ENCODE data around the gene IER5. TPM values are rescaled to one million over a fixed set of nuclear protein-coding genes. Genes with fewer than 3 reads are reported as not detected.

Gene IER5
- total RNA-seq, 1 experiment from 2014 or later: 100 TPM

GRCh38 chr1:181141431-181141910 lies 53.0 kb downstream of the IER5 start:
- Histone ChIP-seq H2AFZ (ENCODE audit: low read length) (no peak overlapping the region), H3K79me2 (ENCODE audit: low read length) (no peaks in the 10 kb centered on the region), H3K4me3 (ENCODE audit: low read length) (no peak overlapping the region), H3K9me2 (replicated peaks; ENCODE audit: low read length) (no peaks in the 10 kb centered on the region), H3K9ac (ENCODE audit: low read length) (peak overlapping the region; percentile 97), H3K9me3 (ENCODE audit: low read length) (no peaks in the 10 kb centered on the region), H4K20me1 (ENCODE audit: low read length) (no peaks in the 10 kb centered on the region), H3F3A (ENCODE audit: low read length, unreplicated experiment) (peaks cover 8% of the 10 kb centered on the region), H3K27me3 (ENCODE audit: low read length) (no peaks in the 10 kb centered on the region), H3K4me1 (ENCODE audit: insufficient read depth, low read length) (peaks cover 39% of the 10 kb centered on the region), H3K27ac (ENCODE audit: low read length) (peak overlapping the region; percentile 99), H3K36me3 (ENCODE audit: low read depth, low read length) (no peaks in the 10 kb centered on the region), H3K4me2 (ENCODE audit: low read length) (peak overlapping the region; percentile 78)
- no peak for TF ChIP-seq EZH2phosphoT487 (IDR thresholded peaks at IDR 0.05; ENCODE audit: borderline replicate concordance, low read length)
- TF ChIP-seq, protein P1, sequence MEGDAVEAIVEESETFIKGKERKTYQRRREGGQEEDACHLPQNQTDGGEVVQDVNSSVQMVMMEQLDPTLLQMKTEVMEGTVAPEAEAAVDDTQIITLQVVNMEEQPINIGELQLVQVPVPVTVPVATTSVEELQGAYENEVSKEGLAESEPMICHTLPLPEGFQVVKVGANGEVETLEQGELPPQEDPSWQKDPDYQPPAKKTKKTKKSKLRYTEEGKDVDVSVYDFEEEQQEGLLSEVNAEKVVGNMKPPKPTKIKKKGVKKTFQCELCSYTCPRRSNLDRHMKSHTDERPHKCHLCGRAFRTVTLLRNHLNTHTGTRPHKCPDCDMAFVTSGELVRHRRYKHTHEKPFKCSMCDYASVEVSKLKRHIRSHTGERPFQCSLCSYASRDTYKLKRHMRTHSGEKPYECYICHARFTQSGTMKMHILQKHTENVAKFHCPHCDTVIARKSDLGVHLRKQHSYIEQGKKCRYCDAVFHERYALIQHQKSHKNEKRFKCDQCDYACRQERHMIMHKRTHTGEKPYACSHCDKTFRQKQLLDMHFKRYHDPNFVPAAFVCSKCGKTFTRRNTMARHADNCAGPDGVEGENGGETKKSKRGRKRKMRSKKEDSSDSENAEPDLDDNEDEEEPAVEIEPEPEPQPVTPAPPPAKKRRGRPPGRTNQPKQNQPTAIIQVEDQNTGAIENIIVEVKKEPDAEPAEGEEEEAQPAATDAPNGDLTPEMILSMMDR (conservative IDR thresholded peaks at IDR 0.05; ENCODE audit: low read depth, low read length): no peak
- no peak for TF ChIP-seq EZH2 (IDR thresholded peaks at IDR 0.05; ENCODE audit: low read length, unreplicated experiment)
- ChIA-PET POLR2A (ENCODE audit: unreplicated experiment) (interaction anchor here (2.2 to 2.4 kb wide), 2 partner anchors 36 to 51 kb away, joined by 12 read pairs; no protein-coding TSS in a partner anchor), CTCF (interaction anchor here (0.5 to 1.3 kb wide), 4 partner anchors 103 to 613 kb away, joined by 3 to 6 read pairs (median 4); no protein-coding TSS in a partner anchor)
- intact Hi-C loops (cut with micrococcal nuclease): loop anchor here (5.0 kb wide), 1 partner anchor 119 kb away; the partner anchor contains the start of gene STX6
- peak; percentile 76 for DNase-seq
- peak; percentile 21 for ATAC-seq
- BruUV-seq (replicated peaks): no TSS peak

Other genes starting within 250 kb of the IER5 start
- not detected in 2 replicates for gene KIAA1614, start 175.8 kb upstream of the IER5 start, total RNA-seq (2014; rRNA removed)
- 21.0 and 24.8 TPM in 2 replicates for gene STX6, start 65.8 kb upstream of the IER5 start, total RNA-seq (2014; rRNA removed)
- gene MR1, start 54.7 kb upstream of the IER5 start, total RNA-seq (2014; rRNA removed): 3.4 and 4.4 TPM in 2 replicates